GM12872 (cell line): ENCODE results near the gene ZHX3.

Experiments used
- CTCF ChIP-seq: IDR thresholded peaks from 3 replicates; pipeline ENCODE4 v1.5.1; 2011; ENCODE audit warnings: low read depth, mild to moderate bottlenecking, low read length, moderate library complexity; ENCODE audit not compliant: insufficient read depth

Gene ZHX3

GRCh38 chr20:41363601-41364000 is 46.1 kb upstream of the ZHX3 start:
- no peak for TF ChIP-seq CTCF

- TF ChIP-seq CTCF: no peak
Observed at GRCh38 chr20:41362748-41363140, 45.2 kb upstream of the ZHX3 start.

GRCh38 chr20:41361757-41362747 is 44.5 kb upstream of the ZHX3 start:
- no peak for TF ChIP-seq CTCF

- no peak for TF ChIP-seq CTCF
Observed at GRCh38 chr20:41360831-41361756, 43.6 kb upstream of the ZHX3 start.

- no peak for TF ChIP-seq CTCF
Observed at GRCh38 chr20:41359541-41360011, 42.0 kb upstream of the ZHX3 start.

GRCh38 chr20:41358717-41359116 is 41.2 kb upstream of the ZHX3 start:
- no peak for TF ChIP-seq CTCF

GRCh38 chr20:41358230-41358629 is 40.7 kb upstream of the ZHX3 start:
- no peak for TF ChIP-seq CTCF
